GM23338 (cell line): ENCODE results near the gene ALPL.

ENCODE experiments used
- CREB1 ChIP-seq: fragments of 250-450 bp; sonication (Bioruptor Pico); IDR thresholded peaks from 2 replicates; pipeline ENCODE4 v1.5.0; 2020; ENCODE audit warnings: low read depth, mild to moderate bottlenecking, moderate library complexity
- EZH2 ChIP-seq: fragments of 200-600 bp; sonication (generic); IDR thresholded peaks from one replicate; pipeline ENCODE4 v1.8.0; 2017; ENCODE audit warnings: antibody characterized with exemption, mild to moderate bottlenecking, low read depth; ENCODE audit not compliant: unreplicated experiment
- EZH2phosphoT487 ChIP-seq: fragments of 200-600 bp; sonication (generic); IDR thresholded peaks from one replicate; pipeline ENCODE4 v1.8.1; 2018; ENCODE audit warnings: antibody characterized with exemption; ENCODE audit not compliant: unreplicated experiment
- JUNB ChIP-seq: IDR thresholded peaks from one replicate; pipeline ENCODE4 v1.6.1; 2016; ENCODE audit warnings: antibody characterized with exemption; ENCODE audit not compliant: unreplicated experiment
- NANOG ChIP-seq: IDR thresholded peaks from 2 replicates; pipeline ENCODE4 v1.6.1; 2016; ENCODE audit warnings: antibody characterized with exemption, borderline replicate concordance
- POLR2AphosphoS5 ChIP-seq: IDR thresholded peaks from 2 replicates; pipeline ENCODE4 v1.6.1; 2016; ENCODE audit warnings: antibody characterized with exemption, low read depth
- REST ChIP-seq: IDR thresholded peaks from one replicate; pipeline ENCODE4 v1.6.1; 2018; ENCODE audit warnings: antibody characterized with exemption; ENCODE audit not compliant: unreplicated experiment
- STAT1 ChIP-seq: IDR thresholded peaks from one replicate; pipeline ENCODE4 v1.6.1; 2016; ENCODE audit warnings: antibody characterized with exemption; ENCODE audit not compliant: unreplicated experiment
- ZNF114 ChIP-seq: fragments of 250-450 bp; sonication (Bioruptor Pico); IDR thresholded peaks from 2 replicates; pipeline ENCODE4 v1.5.0; 2020; ENCODE audit warnings: mild to moderate bottlenecking, moderate library complexity
- ZNF331 ChIP-seq: fragments of 250-450 bp; sonication (Bioruptor Pico); IDR thresholded peaks from 2 replicates; pipeline ENCODE4 v1.5.0; 2020; ENCODE audit warnings: low read depth, mild to moderate bottlenecking, moderate library complexity
- TF ChIP-seq, protein P1 (sequence below), 2 experiments: fragments of 200-600 bp in 1 of 2; sonication (generic) in 1 of 2; conservative IDR thresholded peaks; 2 replicates each; pipeline versions ENCODE4 v1.5.1 to v1.6.1; 2016 to 2017; ENCODE audit warnings: antibody characterized with exemption in 2 of 2, low read depth in 2 of 2, mild to moderate bottlenecking in 2 of 2, moderate library complexity in 1 of 2
- TF ChIP-seq, protein P2 (sequence below): fragments of 250-450 bp; sonication (Bioruptor Pico); IDR thresholded peaks from 2 replicates; pipeline ENCODE4 v1.5.0; 2020; ENCODE audit warnings: mild to moderate bottlenecking, moderate library complexity
- TF ChIP-seq, protein P3 (sequence below): IDR thresholded peaks from 2 replicates; pipeline ENCODE4 v1.6.1; 2016; ENCODE audit warnings: antibody characterized with exemption

- TF ChIP-seq, protein P1, sequence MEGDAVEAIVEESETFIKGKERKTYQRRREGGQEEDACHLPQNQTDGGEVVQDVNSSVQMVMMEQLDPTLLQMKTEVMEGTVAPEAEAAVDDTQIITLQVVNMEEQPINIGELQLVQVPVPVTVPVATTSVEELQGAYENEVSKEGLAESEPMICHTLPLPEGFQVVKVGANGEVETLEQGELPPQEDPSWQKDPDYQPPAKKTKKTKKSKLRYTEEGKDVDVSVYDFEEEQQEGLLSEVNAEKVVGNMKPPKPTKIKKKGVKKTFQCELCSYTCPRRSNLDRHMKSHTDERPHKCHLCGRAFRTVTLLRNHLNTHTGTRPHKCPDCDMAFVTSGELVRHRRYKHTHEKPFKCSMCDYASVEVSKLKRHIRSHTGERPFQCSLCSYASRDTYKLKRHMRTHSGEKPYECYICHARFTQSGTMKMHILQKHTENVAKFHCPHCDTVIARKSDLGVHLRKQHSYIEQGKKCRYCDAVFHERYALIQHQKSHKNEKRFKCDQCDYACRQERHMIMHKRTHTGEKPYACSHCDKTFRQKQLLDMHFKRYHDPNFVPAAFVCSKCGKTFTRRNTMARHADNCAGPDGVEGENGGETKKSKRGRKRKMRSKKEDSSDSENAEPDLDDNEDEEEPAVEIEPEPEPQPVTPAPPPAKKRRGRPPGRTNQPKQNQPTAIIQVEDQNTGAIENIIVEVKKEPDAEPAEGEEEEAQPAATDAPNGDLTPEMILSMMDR (conservative IDR thresholded peaks at IDR 0.05; ENCODE audit: low read depth in 2 of 2), result no peak
- TF ChIP-seq POLR2AphosphoS5 (no peak), REST (no peak), JUNB (no peak), EZH2 (no peak), CREB1 (no peak), NANOG (no peak), EZH2phosphoT487 (no peak), ZNF114 (CRISPR knock-in tag) (no peak), STAT1 (no peak), ZNF331 (CRISPR knock-in tag) (no peak)
- TF ChIP-seq, protein P2, sequence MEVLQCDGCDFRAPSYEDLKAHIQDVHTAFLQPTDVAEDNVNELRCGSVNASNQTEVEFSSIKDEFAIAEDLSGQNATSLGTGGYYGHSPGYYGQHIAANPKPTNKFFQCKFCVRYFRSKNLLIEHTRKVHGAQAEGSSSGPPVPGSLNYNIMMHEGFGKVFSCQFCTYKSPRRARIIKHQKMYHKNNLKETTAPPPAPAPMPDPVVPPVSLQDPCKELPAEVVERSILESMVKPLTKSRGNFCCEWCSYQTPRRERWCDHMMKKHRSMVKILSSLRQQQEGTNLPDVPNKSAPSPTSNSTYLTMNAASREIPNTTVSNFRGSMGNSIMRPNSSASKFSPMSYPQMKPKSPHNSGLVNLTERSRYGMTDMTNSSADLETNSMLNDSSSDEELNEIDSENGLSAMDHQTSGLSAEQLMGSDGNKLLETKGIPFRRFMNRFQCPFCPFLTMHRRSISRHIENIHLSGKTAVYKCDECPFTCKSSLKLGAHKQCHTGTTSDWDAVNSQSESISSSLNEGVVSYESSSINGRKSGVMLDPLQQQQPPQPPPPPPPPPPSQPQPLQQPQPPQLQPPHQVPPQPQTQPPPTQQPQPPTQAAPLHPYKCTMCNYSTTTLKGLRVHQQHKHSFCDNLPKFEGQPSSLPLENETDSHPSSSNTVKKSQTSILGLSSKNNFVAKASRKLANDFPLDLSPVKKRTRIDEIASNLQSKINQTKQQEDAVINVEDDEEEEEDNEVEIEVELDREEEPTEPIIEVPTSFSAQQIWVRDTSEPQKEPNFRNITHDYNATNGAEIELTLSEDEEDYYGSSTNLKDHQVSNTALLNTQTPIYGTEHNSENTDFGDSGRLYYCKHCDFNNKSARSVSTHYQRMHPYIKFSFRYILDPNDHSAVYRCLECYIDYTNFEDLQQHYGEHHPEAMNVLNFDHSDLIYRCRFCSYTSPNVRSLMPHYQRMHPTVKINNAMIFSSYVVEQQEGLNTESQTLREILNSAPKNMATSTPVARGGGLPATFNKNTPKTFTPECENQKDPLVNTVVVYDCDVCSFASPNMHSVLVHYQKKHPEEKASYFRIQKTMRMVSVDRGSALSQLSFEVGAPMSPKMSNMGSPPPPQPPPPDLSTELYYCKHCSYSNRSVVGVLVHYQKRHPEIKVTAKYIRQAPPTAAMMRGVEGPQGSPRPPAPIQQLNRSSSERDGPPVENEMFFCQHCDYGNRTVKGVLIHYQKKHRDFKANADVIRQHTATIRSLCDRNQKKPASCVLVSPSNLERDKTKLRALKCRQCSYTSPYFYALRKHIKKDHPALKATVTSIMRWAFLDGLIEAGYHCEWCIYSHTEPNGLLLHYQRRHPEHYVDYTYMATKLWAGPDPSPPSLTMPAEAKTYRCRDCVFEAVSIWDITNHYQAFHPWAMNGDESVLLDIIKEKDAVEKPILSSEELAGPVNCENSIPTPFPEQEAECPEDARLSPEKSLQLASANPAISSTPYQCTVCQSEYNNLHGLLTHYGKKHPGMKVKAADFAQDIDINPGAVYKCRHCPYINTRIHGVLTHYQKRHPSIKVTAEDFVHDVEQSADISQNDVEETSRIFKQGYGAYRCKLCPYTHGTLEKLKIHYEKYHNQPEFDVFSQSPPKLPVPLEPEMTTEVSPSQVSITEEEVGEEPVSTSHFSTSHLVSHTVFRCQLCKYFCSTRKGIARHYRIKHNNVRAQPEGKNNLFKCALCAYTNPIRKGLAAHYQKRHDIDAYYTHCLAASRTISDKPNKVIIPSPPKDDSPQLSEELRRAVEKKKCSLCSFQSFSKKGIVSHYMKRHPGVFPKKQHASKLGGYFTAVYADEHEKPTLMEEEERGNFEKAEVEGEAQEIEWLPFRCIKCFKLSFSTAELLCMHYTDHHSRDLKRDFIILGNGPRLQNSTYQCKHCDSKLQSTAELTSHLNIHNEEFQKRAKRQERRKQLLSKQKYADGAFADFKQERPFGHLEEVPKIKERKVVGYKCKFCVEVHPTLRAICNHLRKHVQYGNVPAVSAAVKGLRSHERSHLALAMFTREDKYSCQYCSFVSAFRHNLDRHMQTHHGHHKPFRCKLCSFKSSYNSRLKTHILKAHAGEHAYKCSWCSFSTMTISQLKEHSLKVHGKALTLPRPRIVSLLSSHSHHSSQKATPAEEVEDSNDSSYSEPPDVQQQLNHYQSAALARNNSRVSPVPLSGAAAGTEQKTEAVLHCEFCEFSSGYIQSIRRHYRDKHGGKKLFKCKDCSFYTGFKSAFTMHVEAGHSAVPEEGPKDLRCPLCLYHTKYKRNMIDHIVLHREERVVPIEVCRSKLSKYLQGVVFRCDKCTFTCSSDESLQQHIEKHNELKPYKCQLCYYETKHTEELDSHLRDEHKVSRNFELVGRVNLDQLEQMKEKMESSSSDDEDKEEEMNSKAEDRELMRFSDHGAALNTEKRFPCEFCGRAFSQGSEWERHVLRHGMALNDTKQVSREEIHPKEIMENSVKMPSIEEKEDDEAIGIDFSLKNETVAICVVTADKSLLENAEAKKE (CRISPR knock-in tag), result no peak
- TF ChIP-seq, protein P3, sequence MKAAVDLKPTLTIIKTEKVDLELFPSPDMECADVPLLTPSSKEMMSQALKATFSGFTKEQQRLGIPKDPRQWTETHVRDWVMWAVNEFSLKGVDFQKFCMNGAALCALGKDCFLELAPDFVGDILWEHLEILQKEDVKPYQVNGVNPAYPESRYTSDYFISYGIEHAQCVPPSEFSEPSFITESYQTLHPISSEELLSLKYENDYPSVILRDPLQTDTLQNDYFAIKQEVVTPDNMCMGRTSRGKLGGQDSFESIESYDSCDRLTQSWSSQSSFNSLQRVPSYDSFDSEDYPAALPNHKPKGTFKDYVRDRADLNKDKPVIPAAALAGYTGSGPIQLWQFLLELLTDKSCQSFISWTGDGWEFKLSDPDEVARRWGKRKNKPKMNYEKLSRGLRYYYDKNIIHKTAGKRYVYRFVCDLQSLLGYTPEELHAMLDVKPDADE, result no peak
Measured at GRCh38 chr1:21570528-21570875, 61.3 kb downstream of the ALPL start.
